Measurements from ENCODE around the gene MVB12A. TPM values are rescaled to one million over a fixed set of nuclear protein-coding genes. Genes with fewer than 3 reads are reported as not detected.

Gene MVB12A
- total RNA-seq, 3 donors from 2014 or later (not counting 1 experiment from before 2014, with no cell fraction given), result 28.4 to 30.1 (median 29.4) TPM

- Histone ChIP-seq H3K27ac (ENCODE audit: low read length) (no peak overlapping the region), H3K27me3 (ENCODE audit: control insufficient read depth, insufficient read depth, low read length) (no peaks in the 10 kb centered on the region), H3K4me3 (ENCODE audit: low read length) (no peak overlapping the region), H3K36me3 (ENCODE audit: control insufficient read depth, insufficient read depth, low read length) (peaks cover 4% of the 10 kb centered on the region), H3K9me3 (ENCODE audit: control insufficient read depth, insufficient read depth, low read length) (no peaks in the 10 kb centered on the region), H3K4me1 (ENCODE audit: control insufficient read depth, insufficient read depth, low read length) (peaks cover 16% of the 10 kb centered on the region)
- H3K27me3 Mint-ChIP-seq (ENCODE audit: low read depth in 2 of 2), result no peaks in the 10 kb centered on the region
- peaks cover 8 to 17% of the 10 kb centered on the region in 2 donors for H3K4me1 Mint-ChIP-seq
- H3K27ac Mint-ChIP-seq, result peak overlapping the region; percentile 91 to 95
- WGBS (ENCODE audit: insufficient coverage), result no CpG with 5 or more reads among the region's 3 CpGs
- TF ChIP-seq CTCF (IDR thresholded peaks at IDR 0.05), result no peak
- intact Hi-C loops (cut with micrococcal nuclease), result no loop called here
- no peak for ATAC-seq
- no peaks in the 10 kb centered on the region for H3K36me3 Mint-ChIP-seq
- no peak for DNase-seq
- peak overlapping the region; percentile 97 for H3K4me3 Mint-ChIP-seq
- no peaks in the 10 kb centered on the region for H3K9me3 Mint-ChIP-seq
Observed at GRCh38 chr19:17418710-17419109, 1.1 kb upstream of the MVB12A start.

GRCh38 chr19:17419154-17419620 lies 660 bp upstream of the MVB12A start:
- Mint-ChIP-seq H3K36me3 (no peaks in the 10 kb centered on the region), H3K27me3 (ENCODE audit: low read depth in 2 of 2) (no peaks in the 10 kb centered on the region), H3K4me3 (peak overlapping the region; percentile 97), H3K9me3 (no peaks in the 10 kb centered on the region), H3K4me1 (peaks cover 8 to 17% of the 10 kb centered on the region in 2 donors), H3K27ac (peak overlapping the region; percentile 91 to 95)
- H3K36me3 ChIP-seq (ENCODE audit: control insufficient read depth, insufficient read depth, low read length), result peaks cover 3% of the 10 kb centered on the region
- H3K27ac ChIP-seq (ENCODE audit: low read length), result peak overlapping the region; percentile 52
- TF ChIP-seq CTCF (IDR thresholded peaks at IDR 0.05), result no peak
- H3K27me3 ChIP-seq (ENCODE audit: control insufficient read depth, insufficient read depth, low read length), result no peaks in the 10 kb centered on the region
- H3K4me3 ChIP-seq (ENCODE audit: low read length), result peak overlapping the region; percentile 77
- ATAC-seq, result no peak
- H3K9me3 ChIP-seq (ENCODE audit: control insufficient read depth, insufficient read depth, low read length), result no peaks in the 10 kb centered on the region
- H3K4me1 ChIP-seq (ENCODE audit: control insufficient read depth, insufficient read depth, low read length), result peaks cover 16% of the 10 kb centered on the region
- intact Hi-C loops (cut with micrococcal nuclease), result no loop called here
- DNase-seq, result no peak
- WGBS (ENCODE audit: insufficient coverage), result 39% methylated on average over 7 of the region's 8 CpGs

- Mint-ChIP-seq H3K27me3 (ENCODE audit: low read depth in 2 of 2) (no peaks in the 10 kb centered on the region), H3K27ac (peak overlapping the region in 1 of 2 donors; percentile 91), H3K4me1 (peaks cover 8 to 26% of the 10 kb centered on the region in 2 donors), H3K4me3 (peak overlapping the region; percentile 97), H3K9me3 (no peaks in the 10 kb centered on the region), H3K36me3 (no peaks in the 10 kb centered on the region)
- DNase-seq (peak in 1 of 2 donors; percentile 53), ATAC-seq (peak in 1 of 3 donors; percentile 21)
- Histone ChIP-seq H3K4me3 (ENCODE audit: low read length) (peak overlapping the region; percentile 77), H3K4me1 (ENCODE audit: control insufficient read depth, insufficient read depth, low read length) (peaks cover 20% of the 10 kb centered on the region), H3K36me3 (ENCODE audit: control insufficient read depth, insufficient read depth, low read length) (no peaks in the 10 kb centered on the region), H3K27ac (ENCODE audit: low read length) (peak overlapping the region; percentile 13), H3K9me3 (ENCODE audit: control insufficient read depth, insufficient read depth, low read length) (no peaks in the 10 kb centered on the region), H3K27me3 (ENCODE audit: control insufficient read depth, insufficient read depth, low read length) (no peaks in the 10 kb centered on the region)
- WGBS (ENCODE audit: insufficient coverage), result 6% methylated on average over 25 of the region's 25 CpGs
- TF ChIP-seq CTCF (IDR thresholded peaks at IDR 0.05), result no peak
- intact Hi-C loops (cut with micrococcal nuclease), result no loop called here
Observed at GRCh38 chr19:17420475-17420924, 653 bp downstream of the MVB12A start.

- no peaks in the 10 kb centered on the region for H3K36me3 Mint-ChIP-seq
Observed at GRCh38 chr19:17421942-17422341, 2.1 kb downstream of the MVB12A start.

More at GRCh38 chr19:17421942-17422341, 2.1 kb downstream of the MVB12A start:
- H3K4me3 ChIP-seq (ENCODE audit: low read length), result no peak overlapping the region
- H3K4me1 ChIP-seq (ENCODE audit: control insufficient read depth, insufficient read depth, low read length), result peaks cover 20% of the 10 kb centered on the region
- no peak overlapping the region for H3K4me3 Mint-ChIP-seq
- TF ChIP-seq CTCF (IDR thresholded peaks at IDR 0.05), result no peak
- no peak overlapping the region for H3K27ac Mint-ChIP-seq
- 99% methylated on average over 4 of the region's 4 CpGs for WGBS (ENCODE audit: insufficient coverage)
- ATAC-seq (no peak), DNase-seq (no peak)
- H3K9me3 ChIP-seq (ENCODE audit: control insufficient read depth, insufficient read depth, low read length), result no peaks in the 10 kb centered on the region
- no peaks in the 10 kb centered on the region for H3K9me3 Mint-ChIP-seq
- H3K27me3 Mint-ChIP-seq (ENCODE audit: low read depth in 2 of 2), result no peaks in the 10 kb centered on the region
- intact Hi-C loops (cut with micrococcal nuclease), result no loop called here
- H3K27me3 ChIP-seq (ENCODE audit: control insufficient read depth, insufficient read depth, low read length), result no peaks in the 10 kb centered on the region
- H3K4me1 Mint-ChIP-seq, result peaks cover 8 to 26% of the 10 kb centered on the region in 2 donors
- H3K27ac ChIP-seq (ENCODE audit: low read length), result no peak overlapping the region
- no peaks in the 10 kb centered on the region for H3K36me3 ChIP-seq (ENCODE audit: control insufficient read depth, insufficient read depth, low read length)
